Osteoblast (primary cell): ENCODE results near the gene PDE11A. TPM values are rescaled to one million over a fixed set of nuclear protein-coding genes. Genes with fewer than 3 reads are reported as not detected.

Experiments used
- DNase-seq: peaks from one replicate; pipeline ENCODE4 v3.0.0; 2011; ENCODE audit warnings: low spot score, mixed read lengths; ENCODE audit not compliant: insufficient read length; ENCODE audit errors: missing footprints
- H2AFZ ChIP-seq: 2 replicates; pipeline ENCODE4 v1.6.0; 2011; ENCODE audit warnings: mild to moderate bottlenecking, low read length
- H3K27ac ChIP-seq: 2 replicates; pipeline ENCODE4 v1.5.1; 2011; ENCODE audit warnings: mild to moderate bottlenecking, low read depth, low read length, moderate library complexity
- H3K27me3 ChIP-seq: 2 replicates; pipeline ENCODE4 v1.6.0; 2012; ENCODE audit warnings: mild to moderate bottlenecking, control low read depth, inconsistent platforms, low read length, moderate library complexity; ENCODE audit not compliant: insufficient read depth
- H3K36me3 ChIP-seq: 2 replicates; pipeline ENCODE4 v1.5.1; 2011; ENCODE audit warnings: mild to moderate bottlenecking, low read length, control low read depth, moderate library complexity; ENCODE audit not compliant: insufficient read depth
- H3K4me1 ChIP-seq: 2 replicates; pipeline ENCODE4 v1.5.1; 2011; ENCODE audit warnings: mild to moderate bottlenecking, low read length, control low read depth, moderate library complexity; ENCODE audit not compliant: insufficient read depth
- H3K4me2 ChIP-seq: 2 replicates; pipeline ENCODE4 v1.6.0; 2011; ENCODE audit warnings: mild to moderate bottlenecking, low read length; ENCODE audit not compliant: insufficient read depth
- H3K4me3 ChIP-seq: fragments of 200-600 bp; sonication (generic); 3 replicates; pipeline ENCODE4 v1.5.1; 2012; ENCODE audit warnings: mild to moderate bottlenecking, low read length, inconsistent platforms; ENCODE audit not compliant: insufficient read depth
- H3K79me2 ChIP-seq: 2 replicates; pipeline ENCODE4 v1.6.0; 2012; ENCODE audit warnings: mild to moderate bottlenecking, low read length, control low read depth, inconsistent platforms; ENCODE audit not compliant: insufficient read depth
- H3K9me3 ChIP-seq: 2 replicates; pipeline ENCODE4 v1.5.1; 2011; ENCODE audit warnings: low read depth, low read length, control low read depth
- H4K20me1 ChIP-seq: 2 replicates; pipeline ENCODE4 v1.6.0; 2012; ENCODE audit warnings: mild to moderate bottlenecking, low read length, control low read depth; ENCODE audit not compliant: insufficient read depth
- CTCF ChIP-seq: IDR thresholded peaks from 2 replicates; pipeline ENCODE4 v1.5.1; 2011; ENCODE audit warnings: mild to moderate bottlenecking, low read depth, low read length, moderate library complexity; ENCODE audit errors: extremely low read depth
- total RNA-seq: library from RNA; depleted of rRNA; stranded (reverse); fragments of >200 nt; gene quantifications from 2 replicates; pipeline ENCODE4 v1.2.3, GENCODE V29; 2012

PDE11A gene
- total RNA-seq, 1 donor, result 0.36 TPM

DNA sequence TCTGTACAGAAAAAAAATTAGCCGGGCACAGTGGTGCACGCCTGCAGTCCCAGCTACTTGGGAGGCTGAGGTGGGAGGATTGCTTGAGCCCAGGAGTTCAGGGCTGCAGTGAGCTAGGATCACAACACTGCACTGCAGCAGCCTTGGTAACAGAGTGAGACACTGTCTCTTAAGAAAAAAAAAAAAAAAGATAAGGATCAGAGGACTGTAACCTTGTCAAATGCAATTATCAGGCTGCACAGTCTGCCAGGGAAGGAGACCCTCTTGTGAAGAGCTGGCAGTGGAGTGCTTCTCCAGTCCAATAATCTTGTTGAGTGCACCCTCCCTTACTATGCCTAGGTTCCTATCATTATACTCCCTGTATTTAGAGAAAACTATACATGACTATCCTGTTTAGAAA, 330.7 kb downstream of the PDE11A start:
- no peaks in the 10 kb centered on the region for H3K4me1 ChIP-seq
- H3K4me3 ChIP-seq, result no peak overlapping the region
- DNase-seq, result no peak
- H3K4me2 ChIP-seq, result no peak overlapping the region
- H3K27ac ChIP-seq, result no peak overlapping the region
- H3K79me2 ChIP-seq, result no peaks in the 10 kb centered on the region
- no peaks in the 10 kb centered on the region for H3K36me3 ChIP-seq
- no peaks in the 10 kb centered on the region for H3K9me3 ChIP-seq
- no peaks in the 10 kb centered on the region for H3K27me3 ChIP-seq
- H2AFZ ChIP-seq, result no peak overlapping the region
- TF ChIP-seq CTCF, result no peak
- H4K20me1 ChIP-seq, result no peaks in the 10 kb centered on the region

DNA sequence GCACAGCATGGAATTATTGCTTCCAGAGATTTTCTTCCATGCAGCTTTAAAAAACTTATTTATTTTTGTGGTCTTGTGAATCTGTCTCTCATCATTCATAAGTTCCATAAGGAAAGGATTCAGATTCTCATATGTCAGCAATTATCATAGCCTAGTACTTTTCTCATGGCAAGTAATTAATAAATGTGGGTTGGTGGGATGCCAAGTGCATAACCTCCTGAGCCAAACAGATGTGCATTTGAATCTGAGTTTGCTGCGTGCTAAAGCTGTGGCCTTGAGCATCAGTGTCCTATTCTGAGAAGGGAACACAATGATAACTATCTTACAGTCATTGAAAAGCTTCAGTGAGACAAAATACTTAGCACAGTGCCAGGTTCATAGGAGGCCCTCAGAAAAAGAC, 331.9 kb downstream of the PDE11A start:
- H3K4me3 ChIP-seq, result no peak overlapping the region
- no peak for DNase-seq
- no peak for TF ChIP-seq CTCF

DNA sequence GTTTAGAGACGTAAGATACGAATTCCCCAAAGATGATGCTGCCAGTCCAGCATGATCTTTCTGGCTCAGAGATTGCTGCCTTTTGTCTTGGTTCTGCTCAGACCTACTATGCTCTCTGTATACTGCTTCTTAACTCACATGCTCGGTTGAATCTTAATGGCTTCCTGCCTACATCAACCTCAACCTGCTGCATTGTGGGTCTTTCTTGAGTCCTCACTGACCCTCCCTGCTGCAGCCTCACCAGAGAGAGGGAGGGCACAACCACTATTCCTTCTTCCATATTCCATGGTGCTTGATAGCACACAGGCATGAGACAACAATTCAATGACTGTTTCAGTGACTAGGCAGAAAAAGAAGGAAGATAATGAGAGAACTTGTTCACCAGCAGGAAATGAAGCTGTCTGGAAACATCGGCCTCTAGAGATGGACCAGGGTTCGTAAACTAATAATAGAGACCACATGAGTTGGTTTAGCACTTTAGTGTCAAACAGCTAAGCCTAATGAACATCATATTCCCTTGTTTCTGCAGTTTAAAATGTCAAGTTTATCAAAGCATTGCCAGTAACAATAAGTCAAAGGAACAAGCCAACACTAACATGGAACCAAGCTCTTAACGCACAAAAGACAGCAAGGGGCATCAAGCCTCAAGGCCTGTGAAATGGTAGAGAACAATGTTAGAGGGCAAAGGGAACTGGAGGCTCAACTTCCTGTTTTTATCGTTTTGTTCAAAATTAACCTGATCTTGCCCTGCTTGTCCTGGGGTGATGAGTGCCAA, 333.9 kb downstream of the PDE11A start:
- no peaks in the 10 kb centered on the region for H3K27me3 ChIP-seq
- no peaks in the 10 kb centered on the region for H3K4me1 ChIP-seq
- no peaks in the 10 kb centered on the region for H3K9me3 ChIP-seq
- DNase-seq, result no peak
- no peak overlapping the region for H2AFZ ChIP-seq
- no peaks in the 10 kb centered on the region for H4K20me1 ChIP-seq
- TF ChIP-seq CTCF, result no peak
- no peak overlapping the region for H3K27ac ChIP-seq
- no peaks in the 10 kb centered on the region for H3K36me3 ChIP-seq
- no peak overlapping the region for H3K4me2 ChIP-seq
- H3K79me2 ChIP-seq, result no peaks in the 10 kb centered on the region
- H3K4me3 ChIP-seq, result no peak overlapping the region

More for the DNA sequence above, 331.9 kb downstream of the PDE11A start:
- Histone ChIP-seq H3K36me3 (no peaks in the 10 kb centered on the region), H3K27ac (no peak overlapping the region), H3K4me1 (no peaks in the 10 kb centered on the region), H3K4me2 (no peak overlapping the region), H3K27me3 (no peaks in the 10 kb centered on the region), H2AFZ (no peak overlapping the region), H3K9me3 (no peaks in the 10 kb centered on the region), H4K20me1 (no peaks in the 10 kb centered on the region), H3K79me2 (no peaks in the 10 kb centered on the region)

DNA sequence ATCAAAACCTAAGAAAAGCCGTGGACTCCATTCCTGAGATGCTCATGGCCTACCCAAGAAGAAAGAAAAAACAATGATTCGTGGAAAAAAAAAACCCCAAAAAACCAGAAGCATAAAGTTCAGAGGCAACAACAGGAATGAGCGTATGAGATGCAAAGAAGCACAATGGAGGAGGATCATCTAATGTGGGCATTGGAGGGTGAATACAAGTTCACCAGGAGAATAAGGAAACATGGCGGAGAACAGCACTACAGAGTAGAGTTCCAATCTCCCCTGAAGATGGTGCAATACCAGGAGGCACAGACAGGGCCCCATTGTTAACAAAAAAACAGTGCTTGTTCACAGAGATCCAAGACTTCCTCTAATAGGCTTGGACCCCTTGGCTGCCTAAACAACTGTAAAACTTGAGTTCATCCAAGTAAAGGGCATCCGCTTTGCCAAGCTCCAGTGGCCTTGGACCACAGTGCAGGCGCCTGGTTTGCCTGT, 337.2 kb downstream of the PDE11A start:
- Histone ChIP-seq H2AFZ (no peak overlapping the region), H3K27ac (no peak overlapping the region), H3K4me3 (no peak overlapping the region), H3K4me1 (no peaks in the 10 kb centered on the region), H3K27me3 (no peaks in the 10 kb centered on the region), H4K20me1 (no peaks in the 10 kb centered on the region), H3K79me2 (no peaks in the 10 kb centered on the region), H3K36me3 (no peaks in the 10 kb centered on the region), H3K9me3 (no peaks in the 10 kb centered on the region), H3K4me2 (no peak overlapping the region)
- TF ChIP-seq CTCF, result no peak
- no peak for DNase-seq
